C4-2B (cell line): ENCODE results near the gene RAB36.

Experiments
- ZFX ChIP-seq: fragments of 450-650 bp; IDR thresholded peaks from 2 replicates; pipeline ENCODE4 v1.6.1; 2017
- TF ChIP-seq, protein P1 (sequence below): fragments of 450-650 bp; conservative IDR thresholded peaks from 2 replicates; pipeline ENCODE4 v1.5.1; 2017; ENCODE audit warnings: mild to moderate bottlenecking

DNA sequence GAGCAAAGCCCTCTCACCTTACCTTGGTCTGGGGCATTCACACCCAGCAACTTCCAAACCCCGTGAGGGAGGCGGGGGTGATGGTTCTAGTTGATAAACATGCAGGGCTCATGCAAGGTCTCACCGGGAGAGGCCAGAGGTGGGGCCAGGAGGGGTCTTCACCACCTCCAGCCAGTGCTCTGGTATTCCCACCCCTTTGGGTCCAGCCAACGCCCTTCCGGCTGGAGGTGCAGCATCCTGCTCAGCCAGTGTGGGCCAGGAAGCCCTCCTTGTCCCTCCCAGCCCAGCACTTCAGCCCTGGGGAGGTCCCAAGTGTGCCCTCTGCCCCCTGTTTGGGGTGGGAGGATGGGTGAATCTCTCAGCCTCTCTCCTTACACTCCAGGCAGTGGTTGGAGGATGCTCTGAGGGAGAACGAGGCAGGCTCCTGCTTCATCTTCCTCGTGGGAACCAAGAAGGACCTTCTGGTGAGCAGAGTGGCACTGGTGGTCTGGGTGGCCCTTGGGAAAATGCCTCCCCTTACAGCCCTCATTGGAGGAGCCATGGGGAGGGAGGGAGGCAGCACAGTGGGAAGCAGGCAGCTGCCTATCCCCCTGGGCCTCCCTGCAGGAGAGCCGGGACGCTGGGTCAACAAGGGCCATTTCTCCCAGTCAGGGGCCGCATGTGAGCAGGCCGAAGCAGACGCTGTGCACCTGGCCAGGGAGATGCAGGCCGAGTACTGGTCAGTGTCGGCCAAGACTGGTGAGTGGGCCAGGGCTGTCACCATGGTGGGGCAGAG, 13.4 kb downstream of the RAB36 start:
- TF ChIP-seq, protein P1, sequence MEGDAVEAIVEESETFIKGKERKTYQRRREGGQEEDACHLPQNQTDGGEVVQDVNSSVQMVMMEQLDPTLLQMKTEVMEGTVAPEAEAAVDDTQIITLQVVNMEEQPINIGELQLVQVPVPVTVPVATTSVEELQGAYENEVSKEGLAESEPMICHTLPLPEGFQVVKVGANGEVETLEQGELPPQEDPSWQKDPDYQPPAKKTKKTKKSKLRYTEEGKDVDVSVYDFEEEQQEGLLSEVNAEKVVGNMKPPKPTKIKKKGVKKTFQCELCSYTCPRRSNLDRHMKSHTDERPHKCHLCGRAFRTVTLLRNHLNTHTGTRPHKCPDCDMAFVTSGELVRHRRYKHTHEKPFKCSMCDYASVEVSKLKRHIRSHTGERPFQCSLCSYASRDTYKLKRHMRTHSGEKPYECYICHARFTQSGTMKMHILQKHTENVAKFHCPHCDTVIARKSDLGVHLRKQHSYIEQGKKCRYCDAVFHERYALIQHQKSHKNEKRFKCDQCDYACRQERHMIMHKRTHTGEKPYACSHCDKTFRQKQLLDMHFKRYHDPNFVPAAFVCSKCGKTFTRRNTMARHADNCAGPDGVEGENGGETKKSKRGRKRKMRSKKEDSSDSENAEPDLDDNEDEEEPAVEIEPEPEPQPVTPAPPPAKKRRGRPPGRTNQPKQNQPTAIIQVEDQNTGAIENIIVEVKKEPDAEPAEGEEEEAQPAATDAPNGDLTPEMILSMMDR, result no peak
- no peak for TF ChIP-seq ZFX
